HEK293 (cell line): ENCODE measurements around the gene CTSH.

Experiments used
- CTCF ChIA-PET: fragments of 350-600 bp; formaldehyde crosslinking; extraction: SDS; loops from one replicate; lab custom pipeline; 2021; ENCODE audit warnings: antibody characterized with exemption; lab: Yijun Ruan, JAX
- POLR2A ChIA-PET: fragments of 300-600 bp; formaldehyde crosslinking; extraction: SDS; loops from one replicate; lab custom pipeline; 2020; ENCODE audit warnings: antibody characterized with exemption, inconsistent platforms; lab: Yijun Ruan, JAX
- H3K27ac ChIP-seq: fragments of 200-500 bp; sonication (Bioruptor generic); 2 replicates; pipeline ENCODE4 v1.5.1; 2014; ENCODE audit warnings: low read depth, low read length, control low read depth, inconsistent platforms; ENCODE audit errors: extremely low read depth
- H3K36me3 ChIP-seq, 2 experiments: fragments of 200-500 bp in 1 of 2; sonication (Bioruptor generic) in 1 of 2; 1 replicate in 1 of 2; 2 replicates in 1 of 2; pipeline ENCODE4 v1.5.1; 2014 to 2017; ENCODE audit warnings: inconsistent platforms in 2 of 2, low read length in 2 of 2; ENCODE audit not compliant: control insufficient read depth in 2 of 2, insufficient read depth in 1 of 2
- H3K4me1 ChIP-seq: fragments of 200-500 bp; sonication (Bioruptor generic); 2 replicates; pipeline ENCODE4 v1.5.1; 2014; ENCODE audit warnings: mild to moderate bottlenecking, low read length, inconsistent platforms; ENCODE audit not compliant: control insufficient read depth, insufficient read depth
- H3K4me3 ChIP-seq: 2 replicates; pipeline ENCODE4 v1.5.1; 2011; ENCODE audit warnings: low read depth, mild to moderate bottlenecking, control low read depth, low read length, moderate library complexity
- H3K9me3 ChIP-seq: fragments of 200-500 bp; sonication (Bioruptor generic); 2 replicates; pipeline ENCODE4 v1.5.1; 2014; ENCODE audit warnings: low read depth, low read length, inconsistent platforms; ENCODE audit not compliant: control insufficient read depth, insufficient read depth
- EGR2 ChIP-seq: fragments of 450-650 bp; formaldehyde crosslinking; IDR thresholded peaks from 2 replicates; pipeline ENCODE4 v1.5.1; 2016; ENCODE audit warnings: low read depth, missing biosample characterization, missing genetic modification characterization
- GFI1B ChIP-seq: fragments of 450-650 bp; formaldehyde crosslinking; IDR thresholded peaks from 2 replicates; pipeline ENCODE4 v1.5.1; 2016; ENCODE audit warnings: missing biosample characterization, missing genetic modification characterization
- HOXA7 ChIP-seq: sonication (generic); formaldehyde crosslinking; IDR thresholded peaks from 2 replicates; pipeline ENCODE4 v1.8.1; 2022; ENCODE audit warnings: missing genetic modification reagents, borderline replicate concordance
- WT1 ChIP-seq: fragments of 450-650 bp; formaldehyde crosslinking; IDR thresholded peaks from 2 replicates; pipeline ENCODE4 v1.5.1; 2016; ENCODE audit warnings: missing biosample characterization, missing genetic modification characterization
- YY1 ChIP-seq: fragments of 450-650 bp; formaldehyde crosslinking; IDR thresholded peaks from 2 replicates; pipeline ENCODE4 v1.5.1; 2018; ENCODE audit warnings: missing biosample characterization, missing genetic modification characterization
- ZBTB17 ChIP-seq: fragments of 450-650 bp; formaldehyde crosslinking; IDR thresholded peaks from 2 replicates; pipeline ENCODE4 v1.5.1; 2016; ENCODE audit warnings: missing biosample characterization, missing genetic modification characterization
- ZFHX2 ChIP-seq: fragments of 450-650 bp; formaldehyde crosslinking; conservative IDR thresholded peaks from 2 replicates; pipeline ENCODE4 v1.5.1; 2016; ENCODE audit warnings: missing biosample characterization, missing genetic modification characterization
- ZFP37 ChIP-seq: fragments of 450-650 bp; formaldehyde crosslinking; IDR thresholded peaks from 2 replicates; pipeline ENCODE4 v1.5.1; 2016; ENCODE audit warnings: missing biosample characterization, missing genetic modification characterization
- ZNF121 ChIP-seq: fragments of 450-650 bp; formaldehyde crosslinking; IDR thresholded peaks from 2 replicates; pipeline ENCODE4 v1.5.1; 2016; ENCODE audit warnings: missing biosample characterization, missing genetic modification characterization
- ZNF18 ChIP-seq: fragments of 450-650 bp; formaldehyde crosslinking; IDR thresholded peaks from 2 replicates; pipeline ENCODE4 v1.5.1; 2016; ENCODE audit warnings: missing biosample characterization, missing genetic modification characterization
- ZNF26 ChIP-seq: fragments of 450-650 bp; formaldehyde crosslinking; IDR thresholded peaks from 2 replicates; pipeline ENCODE4 v1.5.1; 2016; ENCODE audit warnings: missing biosample characterization, missing genetic modification characterization
- ZNF544 ChIP-seq: fragments of 450-650 bp; formaldehyde crosslinking; IDR thresholded peaks from 2 replicates; pipeline ENCODE4 v1.5.0; 2017; ENCODE audit warnings: missing biosample characterization, missing genetic modification characterization
- ZNF585B ChIP-seq: fragments of 450-650 bp; formaldehyde crosslinking; IDR thresholded peaks from 2 replicates; pipeline ENCODE4 v1.5.1; 2016; ENCODE audit warnings: missing biosample characterization, missing genetic modification characterization
- ZNF654 ChIP-seq: fragments of 450-650 bp; formaldehyde crosslinking; IDR thresholded peaks from 2 replicates; pipeline ENCODE4 v1.5.1; 2016; ENCODE audit warnings: low read depth, missing biosample characterization, missing genetic modification characterization
- ZNF677 ChIP-seq: fragments of 450-650 bp; IDR thresholded peaks from 2 replicates; pipeline ENCODE4 v1.5.0; 2018; ENCODE audit warnings: missing biosample characterization, mild to moderate bottlenecking, missing genetic modification characterization, moderate library complexity
- ZNF791 ChIP-seq: fragments of 450-650 bp; formaldehyde crosslinking; IDR thresholded peaks from 2 replicates; pipeline ENCODE4 v1.5.1; 2016; ENCODE audit warnings: missing biosample characterization, missing genetic modification characterization
- ZSCAN30 ChIP-seq: fragments of 450-650 bp; IDR thresholded peaks from 2 replicates; pipeline ENCODE4 v1.5.1; 2018; ENCODE audit warnings: missing biosample characterization, mild to moderate bottlenecking, missing genetic modification characterization, moderate library complexity
- TF ChIP-seq, protein P1 (sequence below): fragments of 450-650 bp; formaldehyde crosslinking; IDR thresholded peaks from 2 replicates; pipeline ENCODE4 v1.5.1; 2017; ENCODE audit warnings: missing biosample characterization, mild to moderate bottlenecking, missing genetic modification characterization, moderate library complexity
- TF ChIP-seq, protein P2 (sequence below): fragments of 450-650 bp; formaldehyde crosslinking; IDR thresholded peaks from 2 replicates; pipeline ENCODE4 v1.5.1; 2016; ENCODE audit warnings: missing biosample characterization, missing genetic modification characterization

Gene CTSH

GRCh38 chr15:78937132-78937739, 7.6 kb downstream of the CTSH start:
- Histone ChIP-seq H3K36me3 (peaks cover 0 to 29% of the 10 kb centered on the region in 2 experiments; a peak in 2 of 3 replicates), H3K4me1 (no peaks in the 10 kb centered on the region), H3K9me3 (no peaks in the 10 kb centered on the region), H3K27ac (no peak overlapping the region), H3K4me3 (no peak overlapping the region)
- POLR2A ChIA-PET: no interaction called here
- TF ChIP-seq ZNF677 (tag by site-specific recombination) (no peak), EGR2 (tag by site-specific recombination) (peak; percentile 61), WT1 (tag by site-specific recombination) (no peak), ZFHX2 (tag by site-specific recombination) (peak; percentile 50), ZNF18 (tag by site-specific recombination) (no peak)
- CTCF ChIA-PET: no interaction called here

- CTCF ChIA-PET: interaction anchor here (0.9 kb wide), 1 partner anchor 45 kb away, joined by 3 read pairs; no protein-coding TSS in a partner anchor
- H3K4me3 ChIP-seq: no peak overlapping the region
- H3K9me3 ChIP-seq: no peaks in the 10 kb centered on the region
- no peak overlapping the region for H3K27ac ChIP-seq
- H3K36me3 ChIP-seq: peaks cover 0 to 39% of the 10 kb centered on the region in 2 experiments; a peak in 1 of 3 replicates
- POLR2A ChIA-PET: no interaction called here
- TF ChIP-seq, protein P1, sequence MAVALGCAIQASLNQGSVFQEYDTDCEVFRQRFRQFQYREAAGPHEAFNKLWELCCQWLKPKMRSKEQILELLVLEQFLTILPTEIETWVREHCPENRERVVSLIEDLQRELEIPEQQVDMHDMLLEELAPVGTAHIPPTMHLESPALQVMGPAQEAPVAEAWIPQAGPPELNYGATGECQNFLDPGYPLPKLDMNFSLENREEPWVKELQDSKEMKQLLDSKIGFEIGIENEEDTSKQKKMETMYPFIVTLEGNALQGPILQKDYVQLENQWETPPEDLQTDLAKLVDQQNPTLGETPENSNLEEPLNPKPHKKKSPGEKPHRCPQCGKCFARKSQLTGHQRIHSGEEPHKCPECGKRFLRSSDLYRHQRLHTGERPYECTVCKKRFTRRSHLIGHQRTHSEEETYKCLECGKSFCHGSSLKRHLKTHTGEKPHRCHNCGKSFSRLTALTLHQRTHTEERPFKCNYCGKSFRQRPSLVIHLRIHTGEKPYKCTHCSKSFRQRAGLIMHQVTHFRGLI (tag by site-specific recombination): no peak
- TF ChIP-seq, all 188 proteins: peak for 0
- H3K4me1 ChIP-seq: no peaks in the 10 kb centered on the region; the same call in 1 of the 2 replicates
Measured at GRCh38 chr15:78934655-78935023, 10.2 kb downstream of the CTSH start.

DNA sequence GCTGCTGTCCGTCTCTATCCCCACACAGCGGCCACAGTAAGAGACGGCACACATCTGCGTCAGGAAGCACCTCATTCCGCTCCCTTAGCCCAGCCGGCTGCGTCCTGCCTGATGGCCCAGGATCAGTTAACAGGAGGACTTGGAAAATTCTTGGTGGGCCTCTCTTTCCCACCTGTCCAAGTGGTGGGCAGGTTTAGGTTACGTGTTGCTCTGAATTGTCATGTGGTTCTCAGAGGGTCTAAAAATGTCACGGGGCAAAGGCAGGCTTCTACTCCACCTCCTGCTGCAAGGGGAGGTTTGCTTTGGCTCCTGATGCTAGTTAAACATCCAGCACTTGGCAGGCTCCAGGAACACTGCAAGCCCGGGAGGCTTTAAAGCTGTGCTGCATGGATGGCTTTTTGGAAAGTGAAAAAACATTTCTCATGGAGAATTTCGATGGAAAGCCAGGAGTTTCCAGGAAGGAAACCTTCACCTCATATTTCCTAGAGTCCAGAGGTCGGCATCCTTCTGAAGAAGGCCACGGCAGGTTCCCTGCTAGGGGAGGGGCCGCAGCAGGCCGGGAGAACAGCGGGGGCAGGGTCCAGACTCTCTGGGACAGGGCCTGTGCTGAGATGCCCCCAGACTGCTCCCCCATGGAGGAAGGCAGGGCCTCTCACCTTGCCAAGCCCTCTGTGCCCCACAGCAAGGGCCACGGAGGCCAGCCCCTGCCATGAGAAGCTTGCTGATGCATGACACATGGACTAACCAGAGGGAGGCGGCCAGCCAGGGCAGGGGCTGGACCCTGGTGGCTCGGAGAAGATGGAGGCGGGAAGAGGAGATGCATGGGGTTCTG, 10.8 kb downstream of the CTSH start:
- no peaks in the 10 kb centered on the region for H3K9me3 ChIP-seq
- no peak overlapping the region for H3K27ac ChIP-seq
- ChIA-PET POLR2A (no interaction called here), CTCF (no interaction called here)
- H3K4me3 ChIP-seq: no peak overlapping the region
- no peaks in the 10 kb centered on the region; the same call in 1 of the 2 replicates for H3K4me1 ChIP-seq
- peaks cover 0 to 39% of the 10 kb centered on the region in 2 experiments; a peak in 1 of 3 replicates for H3K36me3 ChIP-seq
- TF ChIP-seq, protein P2, sequence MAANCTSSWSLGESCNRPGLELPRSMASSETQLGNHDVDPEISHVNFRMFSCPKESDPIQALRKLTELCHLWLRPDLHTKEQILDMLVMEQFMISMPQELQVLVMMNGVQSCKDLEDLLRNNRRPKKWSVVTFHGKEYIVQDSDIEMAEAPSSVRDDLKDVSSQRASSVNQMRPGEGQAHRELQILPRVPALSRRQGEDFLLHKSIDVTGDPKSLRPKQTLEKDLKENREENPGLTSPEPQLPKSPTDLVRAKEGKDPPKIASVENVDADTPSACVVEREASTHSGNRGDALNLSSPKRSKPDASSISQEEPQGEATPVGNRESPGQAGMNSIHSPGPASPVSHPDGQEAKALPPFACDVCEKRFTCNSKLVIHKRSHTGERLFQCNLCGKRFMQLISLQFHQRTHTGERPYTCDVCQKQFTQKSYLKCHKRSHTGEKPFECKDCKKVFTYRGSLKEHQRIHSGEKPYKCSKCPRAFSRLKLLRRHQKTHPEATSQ (tag by site-specific recombination): no peak
- TF ChIP-seq ZNF654 (tag by site-specific recombination) (no peak), GFI1B (no peak), ZNF791 (tag by site-specific recombination) (no peak), ZNF121 (tag by site-specific recombination) (no peak), ZNF26 (tag by site-specific recombination) (no peak), HOXA7 (CRISPR knock-in tag) (no peak), ZBTB17 (tag by site-specific recombination) (no peak), ZFP37 (tag by site-specific recombination) (no peak), ZSCAN30 (tag by site-specific recombination) (no peak), YY1 (tag by site-specific recombination) (no peak), ZNF544 (tag by site-specific recombination) (no peak), ZNF585B (tag by site-specific recombination) (no peak)
